GM10266 (cell line): ENCODE data around the gene ABR.

Experiments
- DNase-seq: peaks from one replicate; pipeline ENCODE4 v3.0.0; 2012; ENCODE audit errors: extremely low spot score
- CTCF ChIP-seq: IDR thresholded peaks from 2 replicates; pipeline ENCODE4 v1.5.1; 2012; ENCODE audit warnings: mild to moderate bottlenecking, low read depth; ENCODE audit not compliant: control insufficient read depth, insufficient read depth; ENCODE audit errors: missing control alignments

ABR gene

GRCh38 chr17:967122-967521, 212.7 kb downstream of the ABR start:
- DNase-seq: no peak
- TF ChIP-seq CTCF: no peak

- TF ChIP-seq CTCF: no peak
- DNase-seq: no peak
These were observed 214.3 kb downstream of the ABR start for GRCh38 chr17:965311-965989.

DNA sequence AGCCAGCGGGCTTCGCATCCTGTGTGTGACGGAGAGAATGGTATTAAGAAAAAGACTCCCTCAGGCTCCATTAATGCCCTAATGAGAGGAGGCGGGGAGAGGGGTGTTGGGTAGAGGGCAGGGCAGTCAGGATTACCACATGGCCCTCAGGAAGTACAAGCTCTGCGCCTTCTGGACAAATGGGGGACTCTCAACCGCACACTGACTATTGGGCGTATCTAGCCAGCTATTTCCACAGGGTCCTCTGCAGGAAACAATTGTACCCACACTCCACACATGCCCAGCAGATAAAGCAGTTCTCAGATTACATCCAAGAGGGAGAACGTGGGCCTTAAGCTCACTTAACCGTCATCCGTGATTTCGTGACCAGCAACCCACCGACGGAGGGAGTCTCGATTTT, 214.9 kb downstream of the ABR start:
- DNase-seq: no peak
- TF ChIP-seq CTCF: no peak

GRCh38 chr17:962670-963069, 217.1 kb downstream of the ABR start:
- TF ChIP-seq CTCF: no peak
- DNase-seq: no peak

- TF ChIP-seq CTCF: no peak
- DNase-seq: no peak
These were observed 217.6 kb downstream of the ABR start for GRCh38 chr17:962166-962565.

- TF ChIP-seq CTCF: no peak
These were observed 220.9 kb downstream of the ABR start for GRCh38 chr17:958712-959451.

GRCh38 chr17:957856-958421, 221.8 kb downstream of the ABR start:
- TF ChIP-seq CTCF: no peak
- no peak for DNase-seq

More at GRCh38 chr17:958712-959451, 220.9 kb downstream of the ABR start:
- DNase-seq: no peak
